ENCODE measurements around the gene TCL1A.

TCL1A gene

DNA sequence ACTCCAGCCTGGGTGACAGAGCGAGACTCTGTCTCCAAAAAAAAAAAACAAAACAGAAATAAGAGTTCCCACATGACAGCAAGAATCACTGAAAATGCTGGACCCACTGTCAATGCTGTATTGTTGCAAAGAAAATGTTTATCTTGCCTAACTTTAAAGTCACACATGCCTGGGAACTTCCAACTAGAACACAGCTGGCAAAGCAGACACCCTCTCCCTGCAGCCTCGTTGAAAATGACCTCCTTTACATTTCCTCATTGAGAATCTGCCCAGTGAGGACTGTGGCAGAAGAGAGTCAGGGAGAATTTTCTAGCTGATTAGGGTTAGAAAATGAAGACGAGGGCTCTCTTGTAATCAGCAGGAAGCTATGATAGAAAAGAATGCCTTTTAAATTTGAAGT is 42.8 kb upstream of the TCL1A start:
- TF ChIP-seq, protein P1, sequence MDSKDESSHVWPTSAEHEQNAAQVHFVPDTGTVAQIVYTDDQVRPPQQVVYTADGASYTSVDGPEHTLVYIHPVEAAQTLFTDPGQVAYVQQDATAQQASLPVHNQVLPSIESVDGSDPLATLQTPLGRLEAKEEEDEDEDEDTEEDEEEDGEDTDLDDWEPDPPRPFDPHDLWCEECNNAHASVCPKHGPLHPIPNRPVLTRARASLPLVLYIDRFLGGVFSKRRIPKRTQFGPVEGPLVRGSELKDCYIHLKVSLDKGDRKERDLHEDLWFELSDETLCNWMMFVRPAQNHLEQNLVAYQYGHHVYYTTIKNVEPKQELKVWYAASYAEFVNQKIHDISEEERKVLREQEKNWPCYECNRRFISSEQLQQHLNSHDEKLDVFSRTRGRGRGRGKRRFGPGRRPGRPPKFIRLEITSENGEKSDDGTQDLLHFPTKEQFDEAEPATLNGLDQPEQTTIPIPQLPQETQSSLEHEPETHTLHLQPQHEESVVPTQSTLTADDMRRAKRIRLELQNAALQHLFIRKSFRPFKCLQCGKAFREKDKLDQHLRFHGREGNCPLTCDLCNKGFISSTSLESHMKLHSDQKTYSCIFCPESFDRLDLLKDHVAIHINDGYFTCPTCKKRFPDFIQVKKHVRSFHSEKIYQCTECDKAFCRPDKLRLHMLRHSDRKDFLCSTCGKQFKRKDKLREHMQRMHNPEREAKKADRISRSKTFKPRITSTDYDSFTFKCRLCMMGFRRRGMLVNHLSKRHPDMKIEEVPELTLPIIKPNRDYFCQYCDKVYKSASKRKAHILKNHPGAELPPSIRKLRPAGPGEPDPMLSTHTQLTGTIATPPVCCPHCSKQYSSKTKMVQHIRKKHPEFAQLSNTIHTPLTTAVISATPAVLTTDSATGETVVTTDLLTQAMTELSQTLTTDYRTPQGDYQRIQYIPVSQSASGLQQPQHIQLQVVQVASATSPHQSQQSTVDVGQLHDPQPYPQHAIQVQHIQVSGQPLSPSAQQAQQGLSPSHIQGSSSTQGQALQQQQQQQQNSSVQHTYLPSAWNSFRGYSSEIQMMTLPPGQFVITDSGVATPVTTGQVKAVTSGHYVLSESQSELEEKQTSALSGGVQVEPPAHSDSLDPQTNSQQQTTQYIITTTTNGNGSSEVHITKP (tag by site-specific recombination; IDR thresholded peaks at IDR 0.05) = peak; percentile 31; the same call in 1 of the 2 replicates
- TF ChIP-seq ZNF280C (tag by site-specific recombination; IDR thresholded peaks at IDR 0.05) = no peak
- no peak for TF ChIP-seq ZNF76 (tag by site-specific recombination; IDR thresholded peaks at IDR 0.05; ENCODE audit: borderline replicate concordance, low read depth)
- TF ChIP-seq, protein P2, sequence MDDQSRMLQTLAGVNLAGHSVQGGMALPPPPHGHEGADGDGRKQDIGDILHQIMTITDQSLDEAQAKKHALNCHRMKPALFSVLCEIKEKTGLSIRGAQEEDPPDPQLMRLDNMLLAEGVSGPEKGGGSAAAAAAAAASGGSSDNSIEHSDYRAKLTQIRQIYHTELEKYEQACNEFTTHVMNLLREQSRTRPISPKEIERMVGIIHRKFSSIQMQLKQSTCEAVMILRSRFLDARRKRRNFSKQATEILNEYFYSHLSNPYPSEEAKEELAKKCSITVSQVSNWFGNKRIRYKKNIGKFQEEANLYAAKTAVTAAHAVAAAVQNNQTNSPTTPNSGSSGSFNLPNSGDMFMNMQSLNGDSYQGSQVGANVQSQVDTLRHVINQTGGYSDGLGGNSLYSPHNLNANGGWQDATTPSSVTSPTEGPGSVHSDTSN (CRISPR knock-in tag; IDR thresholded peaks at IDR 0.05) = no peak
- no peak for TF ChIP-seq ZNF670 (tag by site-specific recombination; IDR thresholded peaks at IDR 0.05; ENCODE audit: low read depth)
- TF ChIP-seq, protein P3, sequence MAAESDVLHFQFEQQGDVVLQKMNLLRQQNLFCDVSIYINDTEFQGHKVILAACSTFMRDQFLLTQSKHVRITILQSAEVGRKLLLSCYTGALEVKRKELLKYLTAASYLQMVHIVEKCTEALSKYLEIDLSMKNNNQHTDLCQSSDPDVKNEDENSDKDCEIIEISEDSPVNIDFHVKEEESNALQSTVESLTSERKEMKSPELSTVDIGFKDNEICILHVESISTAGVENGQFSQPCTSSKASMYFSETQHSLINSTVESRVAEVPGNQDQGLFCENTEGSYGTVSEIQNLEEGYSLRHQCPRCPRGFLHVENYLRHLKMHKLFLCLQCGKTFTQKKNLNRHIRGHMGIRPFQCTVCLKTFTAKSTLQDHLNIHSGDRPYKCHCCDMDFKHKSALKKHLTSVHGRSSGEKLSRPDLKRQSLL (tag by site-specific recombination; IDR thresholded peaks at IDR 0.05) = no peak
- no peak for TF ChIP-seq ZNF221 (tag by site-specific recombination; IDR thresholded peaks at IDR 0.05; ENCODE audit: borderline replicate concordance)
- TF ChIP-seq IKZF3 (tag by site-specific recombination; IDR thresholded peaks at IDR 0.05) = no peak
- no peaks in the 10 kb centered on the region for H3K36me3 ChIP-seq (ENCODE audit: control insufficient read depth in 2 of 2, insufficient read depth in 1 of 2, low read length in 2 of 2)
- ChIA-PET POLR2A (no interaction called here), CTCF (interaction anchor here (0.8 to 1.2 kb wide), 2 partner anchors 15 to 17 kb away, joined by 4 to 6 read pairs; no protein-coding TSS in a partner anchor)
- no peaks in the 10 kb centered on the region for H3K4me1 ChIP-seq (ENCODE audit: control insufficient read depth, insufficient read depth, low read length)
- no peak overlapping the region for H3K27ac ChIP-seq (ENCODE audit: extremely low read depth, low read depth, low read length)
- no peak overlapping the region for H3K4me3 ChIP-seq (ENCODE audit: low read depth, low read length)
- H3K9me3 ChIP-seq (ENCODE audit: control insufficient read depth, insufficient read depth, low read depth, low read length) = no peaks in the 10 kb centered on the region; the same call in 1 of the 2 replicates

- H3K4me1 ChIP-seq (ENCODE audit: control insufficient read depth, insufficient read depth, low read length) = no peaks in the 10 kb centered on the region
- ChIA-PET POLR2A (no interaction called here), CTCF (interaction anchor here (1.2 kb wide), 1 partner anchor 18 kb away, joined by 4 read pairs; no protein-coding TSS in a partner anchor)
- H3K27ac ChIP-seq (ENCODE audit: extremely low read depth, low read depth, low read length) = no peak overlapping the region
- H3K4me3 ChIP-seq (ENCODE audit: low read depth, low read length) = no peak overlapping the region
- H3K36me3 ChIP-seq (ENCODE audit: control insufficient read depth in 2 of 2, insufficient read depth in 1 of 2, low read length in 2 of 2) = no peaks in the 10 kb centered on the region
- H3K9me3 ChIP-seq (ENCODE audit: control insufficient read depth, insufficient read depth, low read depth, low read length) = no peaks in the 10 kb centered on the region; the same call in 1 of the 2 replicates
- TF ChIP-seq KLF16 (tag by site-specific recombination; IDR thresholded peaks at IDR 0.05) (no peak), ZNF660 (tag by site-specific recombination; IDR thresholded peaks at IDR 0.05) (no peak), ATF2 (tag by site-specific recombination; IDR thresholded peaks at IDR 0.05; ENCODE audit: low read depth) (no peak), ZNF133 (tag by site-specific recombination; IDR thresholded peaks at IDR 0.05) (no peak), ZNF621 (tag by site-specific recombination; IDR thresholded peaks at IDR 0.05) (no peak), ZNF830 (tag by site-specific recombination; IDR thresholded peaks at IDR 0.05; ENCODE audit: low read depth) (no peak), ZNF362 (tag by site-specific recombination; IDR thresholded peaks at IDR 0.05) (no peak), ZNF76 (tag by site-specific recombination; IDR thresholded peaks at IDR 0.05; ENCODE audit: borderline replicate concordance, low read depth) (no peak), ZNF223 (tag by site-specific recombination; IDR thresholded peaks at IDR 0.05) (no peak), ZNF561 (tag by site-specific recombination; IDR thresholded peaks at IDR 0.05; ENCODE audit: borderline replicate concordance) (no peak), ZNF843 (tag by site-specific recombination; IDR thresholded peaks at IDR 0.05) (no peak), SP2 (tag by site-specific recombination; IDR thresholded peaks at IDR 0.05) (no peak), ZNF530 (tag by site-specific recombination; IDR thresholded peaks at IDR 0.05; ENCODE audit: low read depth) (no peak), ZNF10 (tag by site-specific recombination; IDR thresholded peaks at IDR 0.05) (no peak), ZBTB26 (tag by site-specific recombination; optimal IDR thresholded peaks at IDR 0.05) (no peak), ZNF174 (tag by site-specific recombination; IDR thresholded peaks at IDR 0.05) (no peak)
Observed at GRCh38 chr14:95756127-95756526, 42.2 kb upstream of the TCL1A start.
